Hepatocyte (in vitro differentiated cells): ENCODE data around the gene C22orf39.

Experiments used
- CTCF ChIP-seq: fragments of 200-600 bp; sonication (generic); IDR thresholded peaks from 2 replicates; pipeline ENCODE4 v1.5.1; 2016; ENCODE audit warnings: antibody characterized with exemption, mild to moderate bottlenecking; ENCODE audit not compliant: poor library complexity
- EZH2 ChIP-seq: fragments of 200-600 bp; sonication (generic); IDR thresholded peaks from 2 replicates; pipeline ENCODE4 v1.6.1; 2016; ENCODE audit warnings: antibody characterized with exemption, mild to moderate bottlenecking, borderline replicate concordance
- EZH2phosphoT487 ChIP-seq: fragments of 200-600 bp; sonication (generic); IDR thresholded peaks from one replicate; pipeline ENCODE4 v1.6.1; 2018; ENCODE audit warnings: antibody characterized with exemption, mild to moderate bottlenecking, low read depth, moderate library complexity; ENCODE audit not compliant: unreplicated experiment, severe bottlenecking

- TF ChIP-seq EZH2phosphoT487 = no peak
- peak; percentile 30 for TF ChIP-seq CTCF
- TF ChIP-seq EZH2 = no peak
Measured at GRCh38 chr22:19477321-19478044, 30.0 kb upstream of the C22orf39 start.
